SK-N-SH treated with all-trans-retinoic acid at 6 μM for 48 hours (cell line): Measurements from ENCODE around the gene CGRRF1.

Experiments used
- ARNTL ChIP-seq: fragments of 450-650 bp; formaldehyde crosslinking; IDR thresholded peaks from 2 replicates; pipeline ENCODE4 v1.5.0; 2020; ENCODE audit warnings: low read depth, mild to moderate bottlenecking, moderate library complexity, borderline replicate concordance
- ZFP3 ChIP-seq: fragments of 250-450 bp; sonication (Bioruptor Pico); IDR thresholded peaks from 2 replicates; pipeline ENCODE4 v1.5.0; 2020; ENCODE audit warnings: mild to moderate bottlenecking, moderate library complexity
- ZFP30 ChIP-seq: fragments of 450-650 bp; formaldehyde crosslinking; IDR thresholded peaks from 2 replicates; pipeline ENCODE4 v1.5.0; 2022; ENCODE audit warnings: mild to moderate bottlenecking, moderate library complexity

DNA sequence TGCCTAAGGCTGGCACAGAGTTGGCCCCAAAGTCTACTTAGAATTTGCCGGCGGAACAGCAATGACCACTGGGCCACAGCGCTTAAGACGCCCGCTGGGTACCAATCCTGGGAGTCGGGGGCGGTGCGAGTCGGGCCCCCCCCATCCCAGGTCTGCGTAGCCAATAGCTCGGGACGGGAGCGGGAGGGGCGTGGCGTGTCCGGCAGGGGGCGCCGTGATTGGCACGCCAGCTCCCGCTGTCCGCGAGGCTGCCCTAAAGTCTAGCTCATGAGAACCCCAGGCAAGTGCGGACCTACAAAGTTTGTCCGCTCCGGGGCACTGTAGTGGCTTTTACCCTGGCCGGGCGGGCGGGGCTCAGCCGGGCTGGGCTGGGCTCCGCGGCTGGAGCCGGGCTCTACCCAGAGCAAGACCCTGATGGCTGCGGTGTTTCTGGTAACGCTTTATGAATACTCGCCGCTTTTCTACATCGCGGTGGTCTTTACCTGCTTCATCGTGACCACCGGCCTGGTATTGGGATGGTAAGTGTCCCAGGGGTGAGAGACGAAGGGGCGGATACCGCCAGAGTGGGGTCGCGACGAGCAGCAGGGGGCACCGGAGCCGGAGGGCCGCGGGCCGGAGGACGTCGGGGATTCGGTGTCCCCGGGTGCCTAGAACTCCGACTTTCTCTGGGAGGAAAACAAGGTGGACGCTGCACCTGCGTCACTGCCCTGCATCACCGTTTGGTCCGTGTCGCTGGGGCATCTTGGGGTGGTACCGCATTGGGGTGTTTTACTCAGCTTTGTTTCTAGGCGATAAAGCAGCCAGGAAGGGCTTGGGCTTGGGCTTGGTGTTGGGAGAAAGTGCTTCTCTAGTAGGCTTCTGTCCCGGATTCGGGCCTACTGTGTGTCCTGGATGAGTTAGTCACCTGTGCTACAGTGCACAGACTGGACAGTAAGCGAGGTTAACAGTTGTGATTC is at the start of gene CGRRF1:
- TF ChIP-seq ZFP3 (CRISPR knock-in tag) (no peak), ZFP30 (CRISPR knock-in tag) (no peak), ARNTL (CRISPR knock-in tag) (no peak)
